CD14-positive monocyte (primary cell): ENCODE results near the gene ATF6B. TPM values are rescaled to one million over a fixed set of nuclear protein-coding genes. Genes with fewer than 3 reads are reported as not detected.

Experiments
- DNase-seq, 3 donors: peaks; one replicate each; pipeline ENCODE4 v3.0.0-alpha.2; 2011 to 2022
- H2AFZ ChIP-seq: 2 replicates; pipeline ENCODE4 v1.6.0; 2012; ENCODE audit warnings: mild to moderate bottlenecking, low read depth, low read length, inconsistent platforms; ENCODE audit not compliant: insufficient read depth, poor library complexity, severe bottlenecking
- H3K27ac ChIP-seq, 2 donors: 1 replicate in 1 of 2; 2 replicates in 1 of 2; pipeline ENCODE4 v1.5.1; 2012 to 2013; ENCODE audit warnings: low read length in 2 of 2, control low read depth in 1 of 2, inconsistent platforms in 1 of 2, low read depth in 1 of 2, mild to moderate bottlenecking in 1 of 2
- H3K27me3 ChIP-seq, 2 donors: one replicate each; pipeline versions ENCODE4 v1.6.0 to v1.6.1; 2011 to 2013; ENCODE audit warnings: low read length in 2 of 2; ENCODE audit not compliant: control insufficient read depth in 2 of 2, insufficient read depth in 2 of 2
- H3K36me3 ChIP-seq, 2 donors: replicated peaks in 1 of 2; 1 replicate in 1 of 2; 2 replicates in 1 of 2; pipeline versions ENCODE4 v1.5.1 to v1.6.1; 2012 to 2013; ENCODE audit warnings: low read length in 2 of 2, control low read depth in 1 of 2, inconsistent platforms in 1 of 2, mild to moderate bottlenecking in 1 of 2; ENCODE audit not compliant: insufficient read depth in 2 of 2, control insufficient read depth in 1 of 2
- H3K4me1 ChIP-seq, 2 donors: 1 replicate in 1 of 2; 2 replicates in 1 of 2; pipeline versions ENCODE4 v1.5.1 to v1.6.1; 2012 to 2013; ENCODE audit warnings: low read length in 2 of 2, control low read depth in 1 of 2, inconsistent platforms in 1 of 2, mild to moderate bottlenecking in 1 of 2, moderate library complexity in 1 of 2; ENCODE audit not compliant: insufficient read depth in 2 of 2, control insufficient read depth in 1 of 2
- H3K4me2 ChIP-seq: replicated peaks from 2 replicates; pipeline ENCODE3; 2012; ENCODE audit warnings: low read length, moderate library complexity, mild to moderate bottlenecking; ENCODE audit not compliant: poor library complexity, severe bottlenecking; ENCODE audit errors: extremely low read depth
- H3K4me3 ChIP-seq, 3 experiments: fragments of 200-600 bp in 1 of 3; sonication (generic) in 1 of 3; replicated peaks in 1 of 3; 1 replicate in 2 of 3; 2 replicates in 1 of 3; pipeline ENCODE4 v1.5.1; 2011 to 2013; ENCODE audit warnings: low read length in 3 of 3, mild to moderate bottlenecking in 3 of 3, control low read depth in 2 of 3, low read depth in 2 of 3, inconsistent platforms in 1 of 3, moderate library complexity in 1 of 3
- H3K79me2 ChIP-seq: 2 replicates; pipeline ENCODE4 v1.6.0; 2012; ENCODE audit warnings: mild to moderate bottlenecking, control low read depth, inconsistent platforms, low read length, moderate library complexity; ENCODE audit not compliant: insufficient read depth
- H3K9ac ChIP-seq: 2 replicates; pipeline ENCODE4 v1.6.0; 2017; ENCODE audit warnings: low read length, mild to moderate bottlenecking; ENCODE audit not compliant: insufficient read depth, poor library complexity, severe bottlenecking
- H3K9me3 ChIP-seq, 2 donors: replicated peaks in 1 of 2; 1 replicate in 1 of 2; 2 replicates in 1 of 2; pipeline versions ENCODE4 v1.5.1 to v1.6.1; 2012 to 2013; ENCODE audit warnings: low read length in 2 of 2, control low read depth in 1 of 2; ENCODE audit not compliant: control insufficient read depth in 1 of 2, insufficient read depth in 1 of 2
- H4K20me1 ChIP-seq: 2 replicates; pipeline ENCODE4 v1.6.0; 2012; ENCODE audit warnings: mild to moderate bottlenecking, low read length, control low read depth, moderate library complexity; ENCODE audit not compliant: insufficient read depth
- H3K27ac Mint-ChIP-seq, 7 donors: one replicate each; pipeline ENCODE4 v1.8.0; 2020; ENCODE audit warnings: mild to moderate bottlenecking in 7 of 7, mixed read lengths in 7 of 7, moderate library complexity in 6 of 7, inconsistent platforms in 2 of 7
- H3K27me3 Mint-ChIP-seq, 3 donors: one replicate each; pipeline ENCODE4 v1.8.0; 2021 to 2022; ENCODE audit warnings: low read depth in 3 of 3, mild to moderate bottlenecking in 3 of 3, mixed read lengths in 3 of 3, moderate library complexity in 3 of 3, inconsistent platforms in 1 of 3
- H3K36me3 Mint-ChIP-seq, 2 donors: one replicate each; pipeline ENCODE4 v1.8.0; 2020; ENCODE audit warnings: mixed read lengths in 2 of 2, inconsistent platforms in 1 of 2, mild to moderate bottlenecking in 1 of 2
- H3K4me1 Mint-ChIP-seq: one replicate; pipeline ENCODE4 v1.8.0; 2020; ENCODE audit warnings: mild to moderate bottlenecking, mixed read lengths
- H3K4me3 Mint-ChIP-seq, 2 donors: one replicate each; pipeline ENCODE4 v1.8.0; 2020; ENCODE audit warnings: mild to moderate bottlenecking in 2 of 2, mixed read lengths in 2 of 2, moderate library complexity in 1 of 2
- H3K9me3 Mint-ChIP-seq, 7 donors: one replicate each; pipeline ENCODE4 v1.8.0; 2020 to 2022; ENCODE audit warnings: mixed read lengths in 7 of 7, mild to moderate bottlenecking in 6 of 7, moderate library complexity in 6 of 7, inconsistent platforms in 2 of 7
- CTCF ChIP-seq: fragments of 200-600 bp; IDR thresholded peaks from one replicate; pipeline ENCODE4 v1.8.0; 2022; ENCODE audit warnings: antibody characterized with exemption, mild to moderate bottlenecking
- whole genome bisulfite sequencing: methylation state at CpG from one replicate; pipeline ENCODE4 v1.1.5; 2013; ENCODE audit warnings: missing lambda C conversion rate; ENCODE audit not compliant: insufficient coverage; 5-methylcytosine and 5-hydroxymethylcytosine counted together
- intact Hi-C, 2 donors: fragments of 100-400 bp; cut with micrococcal nuclease; formaldehyde crosslinking; loops; one replicate each; pipeline versions ENCODE4 v1.15.0 to v1.15.1; 2023
- polyA plus RNA-seq, 3 donors: library from polyadenylated mRNA; depleted of rRNA in 1 of 3; unstranded in 2 of 3; stranded (reverse) in 1 of 3; fragments of 300-500 nt in 2 of 3; fragments of >200 nt in 1 of 3; fragmentation: Illumina TruSeq in 2 of 3; gene quantifications; 1 replicate in 2 of 3; 2 replicates in 1 of 3; pipeline ENCODE4 v1.2.3, GENCODE V29; 2012 to 2021

The ATF6B gene
- polyA plus RNA-seq, 3 donors: 15.7 to 147 (median 17.8) TPM

GRCh38 chr6:32076321-32076809, 51.7 kb downstream of the ATF6B start:
- H3K27ac ChIP-seq: no peak overlapping the region
- no peaks in the 10 kb centered on the region for H4K20me1 ChIP-seq
- no peaks in the 10 kb centered on the region for H3K36me3 ChIP-seq
- H3K9me3 ChIP-seq: no peaks in the 10 kb centered on the region
- no peaks in the 10 kb centered on the region for H3K27me3 ChIP-seq
- no peaks in the 10 kb centered on the region for H3K79me2 ChIP-seq
- TF ChIP-seq CTCF: no peak
- DNase-seq: no peak
- Mint-ChIP-seq H3K36me3 (no peaks in the 10 kb centered on the region), H3K9me3 (peaks cover 0 to 2% (median 0%) of the 10 kb centered on the region in 7 donors), H3K27me3 (peaks cover 6 to 16% (median 14%) of the 10 kb centered on the region in 3 donors), H3K4me1 (no peaks in the 10 kb centered on the region), H3K4me3 (no peak overlapping the region), H3K27ac (no peak overlapping the region)
- H3K9ac ChIP-seq: no peak overlapping the region
- no peak overlapping the region for H2AFZ ChIP-seq
- no peak overlapping the region for H3K4me3 ChIP-seq
- 100% methylated on average over 4 of the region's 12 CpGs for WGBS
- intact Hi-C loops: no loop called here
- H3K4me1 ChIP-seq: no peaks in the 10 kb centered on the region
- no peak overlapping the region for H3K4me2 ChIP-seq

- Histone ChIP-seq H3K79me2 (no peaks in the 10 kb centered on the region), H3K27me3 (no peaks in the 10 kb centered on the region), H2AFZ (no peak overlapping the region), H3K4me3 (no peak overlapping the region), H4K20me1 (no peaks in the 10 kb centered on the region), H3K4me2 (no peak overlapping the region), H3K27ac (no peak overlapping the region), H3K36me3 (no peaks in the 10 kb centered on the region), H3K9ac (no peak overlapping the region), H3K4me1 (no peaks in the 10 kb centered on the region), H3K9me3 (no peaks in the 10 kb centered on the region)
- no peak overlapping the region for H3K4me3 Mint-ChIP-seq
- no peaks in the 10 kb centered on the region for H3K36me3 Mint-ChIP-seq
- no peak for TF ChIP-seq CTCF
- H3K9me3 Mint-ChIP-seq: peaks cover 0 to 2% (median 0%) of the 10 kb centered on the region in 7 donors
- H3K27me3 Mint-ChIP-seq: peaks cover 6 to 14% (median 8%) of the 10 kb centered on the region in 3 donors
- intact Hi-C loops: no loop called here
- peak overlapping the region in 1 of 7 donors; percentile 19 for H3K27ac Mint-ChIP-seq
- H3K4me1 Mint-ChIP-seq: no peaks in the 10 kb centered on the region
- DNase-seq: no peak
- WGBS: 75% methylated on average over 2 of the region's 3 CpGs
Measured at GRCh38 chr6:32075781-32076180, 52.3 kb downstream of the ATF6B start.
